Smooth muscle cell (in vitro differentiated cells): ENCODE data around the gene REG3A. TPM values are rescaled to one million over a fixed set of nuclear protein-coding genes. Genes with fewer than 3 reads are reported as not detected.

Source experiments
- DNase-seq: peaks from one replicate; lab custom pipeline; 2025; ENCODE audit not compliant: unreplicated experiment; lab: John Stamatoyannopoulos, UW
- H2AFZ ChIP-seq: fragments of 200-600 bp; sonication (generic); 2 replicates; pipeline ENCODE4 v1.6.0; 2016; ENCODE audit warnings: antibody characterized with exemption, low read depth, mild to moderate bottlenecking
- H3F3A ChIP-seq: fragments of 200-600 bp; sonication (generic); 2 replicates; pipeline ENCODE4 v1.6.0; 2017; ENCODE audit warnings: antibody characterized with exemption, low read depth
- H3K27ac ChIP-seq: fragments of 200-600 bp; sonication (generic); 2 replicates; pipeline ENCODE4 v1.5.1; 2016; ENCODE audit warnings: low read depth, mild to moderate bottlenecking
- H3K27me3 ChIP-seq: fragments of 200-600 bp; sonication (generic); 2 replicates; pipeline ENCODE4 v1.6.1; 2016; ENCODE audit warnings: low read depth, mild to moderate bottlenecking
- H3K36me3 ChIP-seq: fragments of 200-600 bp; sonication (generic); 2 replicates; pipeline ENCODE4 v1.5.1; 2016; ENCODE audit warnings: low read depth
- H3K4me1 ChIP-seq: fragments of 200-600 bp; sonication (generic); 2 replicates; pipeline ENCODE4 v1.5.1; 2016; ENCODE audit warnings: low read depth
- H3K4me2 ChIP-seq: fragments of 200-600 bp; sonication (generic); 2 replicates; pipeline ENCODE4 v1.6.0; 2016; ENCODE audit warnings: mild to moderate bottlenecking
- H3K4me3 ChIP-seq: fragments of 200-600 bp; sonication (generic); 2 replicates; pipeline ENCODE4 v1.5.1; 2016; ENCODE audit warnings: mild to moderate bottlenecking
- H3K79me2 ChIP-seq: fragments of 200-600 bp; sonication (generic); 2 replicates; pipeline ENCODE4 v1.6.0; 2016; ENCODE audit warnings: low read depth, mild to moderate bottlenecking
- H3K9ac ChIP-seq: fragments of 200-600 bp; sonication (generic); 2 replicates; pipeline ENCODE4 v1.6.0; 2016; ENCODE audit warnings: low read depth
- H3K9me3 ChIP-seq: fragments of 200-600 bp; sonication (generic); replicated peaks from 2 replicates; pipeline ENCODE4 v1.5.1; 2016; ENCODE audit warnings: low read depth
- H4K20me1 ChIP-seq: fragments of 200-600 bp; sonication (generic); 2 replicates; pipeline ENCODE4 v1.6.0; 2016; ENCODE audit warnings: low read depth
- WGBS: methylation state at CpG from one replicate; pipeline ENCODE4 v1.1.7; 2016; ENCODE audit warnings: low lambda C conversion rate; 5-methylcytosine and 5-hydroxymethylcytosine counted together
- polyA plus RNA-seq: library from polyadenylated mRNA; unstranded; fragments of >200 nt; fragmentation: Nextera tagmentation; extraction: Ambion mirVana; gene quantifications from 2 replicates; pipeline ENCODE4 v1.2.1, GENCODE V29; 2016
- total RNA-seq: library from RNA; depleted of rRNA; stranded (reverse); fragments of >200 nt; gene quantifications from 2 replicates; pipeline ENCODE4 v1.2.3, GENCODE V29; 2014
- TF ChIP-seq, protein P1 (sequence below): fragments of 200-600 bp; sonication (generic); IDR thresholded peaks from 2 replicates; pipeline ENCODE4 v1.5.1; 2017; ENCODE audit warnings: borderline replicate concordance, mild to moderate bottlenecking, antibody characterized with exemption; ENCODE audit not compliant: insufficient read depth, poor library complexity, severe bottlenecking

The REG3A gene
- total and polyA plus RNA-seq, 2 experiments from 2014 or later: not detected

DNA sequence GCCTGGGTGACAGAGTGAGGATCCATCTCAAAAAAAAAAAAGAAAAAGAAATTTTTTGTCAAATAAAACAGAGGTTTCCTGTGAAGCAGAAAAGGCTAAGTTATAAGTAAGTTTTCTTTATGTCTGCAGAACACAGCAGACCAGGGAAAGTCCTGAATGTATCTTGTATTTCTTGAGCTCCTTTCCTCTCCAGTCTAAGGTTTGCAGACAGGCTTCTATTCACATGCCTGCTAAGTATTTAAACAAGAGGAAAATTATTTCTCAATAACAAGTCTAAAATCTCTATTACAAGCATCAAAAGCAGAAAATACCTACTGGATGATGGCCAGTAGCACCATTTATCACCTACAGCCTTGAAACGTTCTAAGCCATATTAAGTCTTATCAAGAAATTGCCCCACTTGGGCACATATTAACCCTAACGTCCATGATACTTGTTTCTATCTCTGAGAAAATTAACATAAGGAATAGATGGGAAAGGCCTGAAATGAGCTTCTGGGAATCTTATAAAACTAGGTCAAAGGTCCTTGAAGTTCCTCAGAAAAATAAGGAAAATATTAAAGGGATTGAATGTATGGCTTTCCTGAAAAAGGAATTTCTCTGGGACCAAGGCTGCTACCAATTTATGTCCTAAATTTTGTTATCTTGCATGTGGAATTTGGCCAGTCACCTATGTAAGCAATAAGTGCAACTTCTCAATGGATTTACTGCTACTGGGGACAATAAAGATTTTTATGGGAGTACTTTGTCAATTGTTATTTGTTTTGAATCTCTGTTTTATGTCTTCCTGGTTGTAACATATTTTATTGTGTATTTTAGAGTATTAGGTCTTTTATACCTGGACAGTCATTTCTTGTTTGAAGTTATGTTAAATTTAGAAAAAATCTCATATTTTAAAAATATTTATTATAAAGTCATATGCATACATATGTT, 42.3 kb downstream of the REG3A start:
- H4K20me1 ChIP-seq: no peaks in the 10 kb centered on the region
- H3K27ac ChIP-seq: no peak overlapping the region
- no peaks in the 10 kb centered on the region for H3K27me3 ChIP-seq
- no peak overlapping the region for H3K4me3 ChIP-seq
- TF ChIP-seq, protein P1, sequence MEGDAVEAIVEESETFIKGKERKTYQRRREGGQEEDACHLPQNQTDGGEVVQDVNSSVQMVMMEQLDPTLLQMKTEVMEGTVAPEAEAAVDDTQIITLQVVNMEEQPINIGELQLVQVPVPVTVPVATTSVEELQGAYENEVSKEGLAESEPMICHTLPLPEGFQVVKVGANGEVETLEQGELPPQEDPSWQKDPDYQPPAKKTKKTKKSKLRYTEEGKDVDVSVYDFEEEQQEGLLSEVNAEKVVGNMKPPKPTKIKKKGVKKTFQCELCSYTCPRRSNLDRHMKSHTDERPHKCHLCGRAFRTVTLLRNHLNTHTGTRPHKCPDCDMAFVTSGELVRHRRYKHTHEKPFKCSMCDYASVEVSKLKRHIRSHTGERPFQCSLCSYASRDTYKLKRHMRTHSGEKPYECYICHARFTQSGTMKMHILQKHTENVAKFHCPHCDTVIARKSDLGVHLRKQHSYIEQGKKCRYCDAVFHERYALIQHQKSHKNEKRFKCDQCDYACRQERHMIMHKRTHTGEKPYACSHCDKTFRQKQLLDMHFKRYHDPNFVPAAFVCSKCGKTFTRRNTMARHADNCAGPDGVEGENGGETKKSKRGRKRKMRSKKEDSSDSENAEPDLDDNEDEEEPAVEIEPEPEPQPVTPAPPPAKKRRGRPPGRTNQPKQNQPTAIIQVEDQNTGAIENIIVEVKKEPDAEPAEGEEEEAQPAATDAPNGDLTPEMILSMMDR: no peak
- 79% methylated on average over 2 of the region's 2 CpGs for WGBS
- no peaks in the 10 kb centered on the region for H3K9me3 ChIP-seq
- no peak overlapping the region for H3K4me2 ChIP-seq
- H3K9ac ChIP-seq: no peak overlapping the region
- H3K36me3 ChIP-seq: no peaks in the 10 kb centered on the region
- H3K79me2 ChIP-seq: no peaks in the 10 kb centered on the region
- no peak overlapping the region for H2AFZ ChIP-seq
- no peaks in the 10 kb centered on the region for H3F3A ChIP-seq
- H3K4me1 ChIP-seq: no peaks in the 10 kb centered on the region
- no peak for DNase-seq

DNA sequence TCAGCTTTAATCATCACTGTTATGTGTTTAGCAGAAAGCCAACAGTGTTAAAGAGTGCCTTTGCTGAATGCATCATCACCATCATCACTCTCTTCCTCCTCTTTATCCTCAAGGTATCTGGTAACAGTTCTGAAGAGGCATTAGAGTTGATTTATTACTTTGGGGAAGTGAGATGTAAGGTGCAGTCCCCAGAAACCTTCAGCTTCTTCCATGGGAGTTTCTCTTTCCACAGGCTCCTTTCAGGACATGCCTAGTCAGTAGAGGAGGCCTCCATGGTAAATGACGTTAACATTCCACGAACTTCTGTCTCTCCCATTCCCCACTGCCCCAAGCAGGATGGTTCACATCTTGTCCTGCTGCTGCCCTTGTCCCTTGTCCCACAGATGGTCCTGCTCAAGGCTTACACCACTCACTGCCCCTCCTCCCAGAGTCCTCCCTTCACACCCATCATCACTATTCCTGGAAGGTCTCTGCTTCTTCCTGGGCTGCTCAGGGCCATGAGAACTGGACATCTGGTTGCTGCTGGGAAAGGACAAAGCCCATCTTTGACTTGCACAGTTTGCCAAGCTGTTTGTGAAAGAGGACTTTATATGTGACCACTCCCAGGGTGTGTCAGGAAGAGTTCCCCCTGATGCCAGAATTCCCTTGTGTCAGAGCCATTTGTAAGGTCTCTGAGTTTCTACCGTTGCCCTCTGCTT, 44.6 kb downstream of the REG3A start:
- DNase-seq: no peak
- Histone ChIP-seq H3K4me2 (no peak overlapping the region), H3K79me2 (no peaks in the 10 kb centered on the region), H2AFZ (no peak overlapping the region), H3K36me3 (no peaks in the 10 kb centered on the region), H4K20me1 (no peaks in the 10 kb centered on the region), H3K27me3 (no peaks in the 10 kb centered on the region), H3K4me1 (no peaks in the 10 kb centered on the region), H3K4me3 (no peak overlapping the region), H3K27ac (no peak overlapping the region), H3K9ac (no peak overlapping the region), H3K9me3 (no peaks in the 10 kb centered on the region), H3F3A (no peaks in the 10 kb centered on the region)
- WGBS: 97% methylated on average over 3 of the region's 3 CpGs
- TF ChIP-seq, protein P1: no peak

DNA sequence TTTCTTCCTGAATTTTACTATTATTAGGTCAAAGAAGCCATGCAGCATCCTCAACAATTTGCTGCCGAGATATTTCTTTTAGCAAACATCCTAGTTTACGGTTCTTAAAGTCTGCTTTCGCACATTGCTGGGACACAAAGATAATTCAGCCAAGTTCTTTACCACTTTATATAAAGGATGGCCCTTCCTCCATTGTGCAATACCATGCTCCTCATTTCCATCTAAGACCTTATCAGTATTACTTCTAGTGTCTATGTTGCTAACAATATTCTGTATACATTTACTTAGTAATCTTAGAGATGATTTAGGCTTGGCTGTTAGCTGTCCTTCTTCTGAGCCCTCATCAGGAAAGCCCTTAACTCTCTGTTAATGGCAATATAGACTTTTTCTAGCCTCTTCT, 47.3 kb downstream of the REG3A start:
- TF ChIP-seq, protein P1: no peak
- Histone ChIP-seq H3K4me3 (no peak overlapping the region), H3K9me3 (no peaks in the 10 kb centered on the region), H3F3A (no peaks in the 10 kb centered on the region), H2AFZ (no peak overlapping the region), H3K4me1 (no peaks in the 10 kb centered on the region), H3K4me2 (no peak overlapping the region), H3K27me3 (no peaks in the 10 kb centered on the region), H3K79me2 (no peaks in the 10 kb centered on the region), H3K9ac (no peak overlapping the region), H3K36me3 (no peaks in the 10 kb centered on the region), H4K20me1 (no peaks in the 10 kb centered on the region), H3K27ac (no peak overlapping the region)
- 93% methylated on average over 3 of the region's 3 CpGs for WGBS
- no peak for DNase-seq

Other genes starting within 250 kb of the REG3A start
- not detected in 2 replicates for gene REG3G, start 134.1 kb downstream of the REG3A start, total RNA-seq
- not detected in 2 replicates for gene REG3G, start 134.1 kb downstream of the REG3A start, polyA plus RNA-seq
- gene REG1B, start 71.8 kb downstream of the REG3A start, total RNA-seq: not detected in 2 replicates
- gene REG1B, start 71.8 kb downstream of the REG3A start, polyA plus RNA-seq: not detected in 2 replicates
- gene REG1A, start 39.3 kb downstream of the REG3A start, total RNA-seq: not detected in 2 replicates
- not detected in 2 replicates for gene REG1A, start 39.3 kb downstream of the REG3A start, polyA plus RNA-seq